Lower leg skin (tissue), 3 donors: ENCODE results near the gene ZNF385B.

Experiments used
- POLR2A ChIP-seq, 2 donors: fragments of 450-650 bp; IDR thresholded peaks; one replicate each; pipeline ENCODE4 v1.6.1; 2016 to 2017; ENCODE audit warnings: antibody characterized with exemption in 2 of 2, mild to moderate bottlenecking in 1 of 2, moderate library complexity in 1 of 2
- TF ChIP-seq, protein P1 (sequence below), 3 donors: fragments of 450-650 bp; IDR thresholded peaks; one replicate each; pipeline ENCODE4 v1.5.1; 2016; ENCODE audit warnings: antibody characterized with exemption in 3 of 3, mild to moderate bottlenecking in 3 of 3, moderate library complexity in 2 of 3

DNA sequence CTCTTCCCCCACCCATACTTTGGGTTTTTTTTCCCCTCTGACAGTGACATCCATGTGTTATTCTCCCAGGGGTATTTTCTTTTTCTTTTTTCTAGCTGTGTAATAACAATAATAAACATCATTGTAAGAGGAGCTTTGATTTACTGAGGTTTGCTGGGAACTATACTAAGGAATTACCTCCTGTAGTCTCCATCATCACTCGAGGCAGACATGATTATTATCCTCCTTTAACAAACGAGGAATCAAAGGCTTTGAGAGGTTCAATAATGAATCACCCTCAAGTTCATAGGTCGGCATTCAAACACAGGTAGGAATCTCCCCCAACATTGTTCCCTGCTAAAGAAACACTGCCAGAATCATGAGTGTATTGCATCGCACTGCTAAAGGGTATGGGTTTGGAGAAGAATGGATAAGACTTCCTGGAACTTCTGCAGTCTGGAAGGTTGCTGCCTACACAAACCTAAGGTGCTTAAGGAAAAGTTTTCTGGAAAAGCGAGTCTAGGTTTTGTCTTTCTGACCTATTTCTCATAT is 336.5 kb downstream of the ZNF385B start:
- TF ChIP-seq, protein P1, sequence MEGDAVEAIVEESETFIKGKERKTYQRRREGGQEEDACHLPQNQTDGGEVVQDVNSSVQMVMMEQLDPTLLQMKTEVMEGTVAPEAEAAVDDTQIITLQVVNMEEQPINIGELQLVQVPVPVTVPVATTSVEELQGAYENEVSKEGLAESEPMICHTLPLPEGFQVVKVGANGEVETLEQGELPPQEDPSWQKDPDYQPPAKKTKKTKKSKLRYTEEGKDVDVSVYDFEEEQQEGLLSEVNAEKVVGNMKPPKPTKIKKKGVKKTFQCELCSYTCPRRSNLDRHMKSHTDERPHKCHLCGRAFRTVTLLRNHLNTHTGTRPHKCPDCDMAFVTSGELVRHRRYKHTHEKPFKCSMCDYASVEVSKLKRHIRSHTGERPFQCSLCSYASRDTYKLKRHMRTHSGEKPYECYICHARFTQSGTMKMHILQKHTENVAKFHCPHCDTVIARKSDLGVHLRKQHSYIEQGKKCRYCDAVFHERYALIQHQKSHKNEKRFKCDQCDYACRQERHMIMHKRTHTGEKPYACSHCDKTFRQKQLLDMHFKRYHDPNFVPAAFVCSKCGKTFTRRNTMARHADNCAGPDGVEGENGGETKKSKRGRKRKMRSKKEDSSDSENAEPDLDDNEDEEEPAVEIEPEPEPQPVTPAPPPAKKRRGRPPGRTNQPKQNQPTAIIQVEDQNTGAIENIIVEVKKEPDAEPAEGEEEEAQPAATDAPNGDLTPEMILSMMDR (IDR thresholded peaks at IDR 0.05) = no peak
- TF ChIP-seq POLR2A (IDR thresholded peaks at IDR 0.05) = no peak
